ENCODE data around the gene PSENEN. TPM values are rescaled to one million over a fixed set of nuclear protein-coding genes. Genes with fewer than 3 reads are reported as not detected.

The PSENEN gene
- total RNA-seq, 1 experiment from 2014 or later = 106 TPM

DNA sequence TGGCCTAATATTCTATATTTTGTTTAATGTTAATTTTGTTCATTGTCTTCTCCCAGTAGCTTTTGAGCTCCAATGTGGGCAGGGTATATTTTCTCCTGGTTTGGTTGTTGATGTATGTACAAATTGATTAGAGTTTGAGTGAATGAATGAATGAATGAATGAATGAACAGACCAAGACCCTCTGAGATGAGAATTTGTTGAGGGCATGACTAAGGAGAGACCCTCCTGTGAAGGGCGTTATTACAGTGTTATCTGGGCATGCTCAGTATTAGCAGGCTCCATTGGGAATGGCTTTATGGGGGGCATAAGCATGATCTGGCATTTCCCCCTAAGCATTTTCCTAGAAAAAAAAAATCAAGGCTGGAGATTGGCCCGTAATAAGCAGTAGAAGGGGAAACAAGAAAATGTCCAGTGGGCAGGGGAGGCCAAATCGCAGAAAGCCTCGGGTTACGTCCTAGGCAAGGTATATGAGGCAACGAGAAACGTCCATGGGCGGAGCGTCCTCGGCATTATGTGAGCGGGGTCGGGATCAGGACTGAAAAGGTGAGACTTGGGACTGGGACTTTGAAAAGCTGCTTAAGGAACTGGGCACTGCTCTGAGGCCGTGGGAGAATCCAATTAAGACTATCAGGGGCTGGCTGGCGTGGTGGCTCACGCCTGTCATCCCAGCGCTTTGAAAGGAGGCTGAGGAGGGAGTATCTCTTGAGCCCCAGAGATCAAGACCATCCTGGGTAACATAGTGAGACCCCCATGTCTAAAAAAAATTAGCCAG, 29.0 kb downstream of the PSENEN start:
- POLR2A ChIA-PET (ENCODE audit: unreplicated experiment) = interaction anchor here (0.7 kb wide), 2 partner anchors 14 to 105 kb away, joined by 14 to 26 read pairs; no protein-coding TSS in a partner anchor
- CTCF ChIA-PET = no interaction called here
- no peaks in the 10 kb centered on the region for H3K9me2 ChIP-seq (ENCODE audit: insufficient read depth)
- no peaks in the 10 kb centered on the region for H3K79me2 ChIP-seq (ENCODE audit: low read depth)
- TF ChIP-seq CTCF (conservative IDR thresholded peaks at IDR 0.05) = no peak
- H3K36me3 ChIP-seq (ENCODE audit: low read depth) = no peaks in the 10 kb centered on the region
- no peaks in the 10 kb centered on the region for H3K4me1 ChIP-seq (replicated peaks; ENCODE audit: insufficient read depth)
- intact Hi-C loops (cut with micrococcal nuclease; ENCODE audit: unreplicated experiment) = no loop called here
- peaks cover 22% of the 10 kb centered on the region; the same call in 1 of the 2 replicates for H3F3A ChIP-seq (ENCODE audit: insufficient read depth, low read depth)
- H3K27me3 ChIP-seq (ENCODE audit: insufficient read depth, low read depth) = no peaks in the 10 kb centered on the region
- no peaks in the 10 kb centered on the region for H3K9me3 ChIP-seq (ENCODE audit: insufficient read depth, low read depth)
- no peak for DNase-seq
- H2AFZ ChIP-seq = no peak overlapping the region
- no peak overlapping the region for H3K27ac ChIP-seq
- H4K20me1 ChIP-seq (ENCODE audit: insufficient read depth) = no peaks in the 10 kb centered on the region
- no TSS peak for BruUV-seq (replicated peaks)
- H3K4me2 ChIP-seq = peak overlapping the region; percentile 35
- H3K4me3 ChIP-seq = peak overlapping the region; percentile 57; the same call in 1 of the 2 replicates

DNA sequence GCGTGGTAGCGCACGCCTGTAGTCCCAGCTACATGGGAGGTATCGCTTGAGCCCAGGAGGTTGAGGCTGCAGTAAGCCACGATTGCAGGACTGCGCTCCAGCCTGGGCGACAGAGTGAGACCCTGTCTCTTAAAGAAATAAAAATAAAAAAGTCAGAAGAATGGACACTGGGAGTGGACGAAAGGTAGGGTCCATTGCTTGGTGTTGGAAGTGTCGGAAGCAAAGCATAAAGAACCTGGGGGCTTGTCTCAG, 29.5 kb downstream of the PSENEN start:
- TF ChIP-seq EZH2 (IDR thresholded peaks at IDR 0.05; ENCODE audit: low read depth) = no peak
- TF ChIP-seq CTCF (conservative IDR thresholded peaks at IDR 0.05) = no peak
- H3K4me3 ChIP-seq = peak overlapping the region; percentile 57; the same call in 1 of the 2 replicates
- H3K4me2 ChIP-seq = peak overlapping the region; percentile 35
- no peaks in the 10 kb centered on the region for H3K9me2 ChIP-seq (ENCODE audit: insufficient read depth)
- ChIA-PET POLR2A (ENCODE audit: unreplicated experiment) (no interaction called here), CTCF (no interaction called here)
- no peak overlapping the region for H3K27ac ChIP-seq
- H3F3A ChIP-seq (ENCODE audit: insufficient read depth, low read depth) = peaks cover 22% of the 10 kb centered on the region; the same call in 1 of the 2 replicates
- H2AFZ ChIP-seq = no peak overlapping the region
- no peaks in the 10 kb centered on the region for H3K4me1 ChIP-seq (replicated peaks; ENCODE audit: insufficient read depth)
- H3K9me3 ChIP-seq (ENCODE audit: insufficient read depth, low read depth) = no peaks in the 10 kb centered on the region
- BruUV-seq (replicated peaks) = no TSS peak
- no peak for DNase-seq
- H3K79me2 ChIP-seq (ENCODE audit: low read depth) = no peaks in the 10 kb centered on the region
- no peaks in the 10 kb centered on the region for H3K36me3 ChIP-seq (ENCODE audit: low read depth)
- no peaks in the 10 kb centered on the region for H4K20me1 ChIP-seq (ENCODE audit: insufficient read depth)
- intact Hi-C loops (cut with micrococcal nuclease; ENCODE audit: unreplicated experiment) = no loop called here
- H3K27me3 ChIP-seq (ENCODE audit: insufficient read depth, low read depth) = no peaks in the 10 kb centered on the region

DNA sequence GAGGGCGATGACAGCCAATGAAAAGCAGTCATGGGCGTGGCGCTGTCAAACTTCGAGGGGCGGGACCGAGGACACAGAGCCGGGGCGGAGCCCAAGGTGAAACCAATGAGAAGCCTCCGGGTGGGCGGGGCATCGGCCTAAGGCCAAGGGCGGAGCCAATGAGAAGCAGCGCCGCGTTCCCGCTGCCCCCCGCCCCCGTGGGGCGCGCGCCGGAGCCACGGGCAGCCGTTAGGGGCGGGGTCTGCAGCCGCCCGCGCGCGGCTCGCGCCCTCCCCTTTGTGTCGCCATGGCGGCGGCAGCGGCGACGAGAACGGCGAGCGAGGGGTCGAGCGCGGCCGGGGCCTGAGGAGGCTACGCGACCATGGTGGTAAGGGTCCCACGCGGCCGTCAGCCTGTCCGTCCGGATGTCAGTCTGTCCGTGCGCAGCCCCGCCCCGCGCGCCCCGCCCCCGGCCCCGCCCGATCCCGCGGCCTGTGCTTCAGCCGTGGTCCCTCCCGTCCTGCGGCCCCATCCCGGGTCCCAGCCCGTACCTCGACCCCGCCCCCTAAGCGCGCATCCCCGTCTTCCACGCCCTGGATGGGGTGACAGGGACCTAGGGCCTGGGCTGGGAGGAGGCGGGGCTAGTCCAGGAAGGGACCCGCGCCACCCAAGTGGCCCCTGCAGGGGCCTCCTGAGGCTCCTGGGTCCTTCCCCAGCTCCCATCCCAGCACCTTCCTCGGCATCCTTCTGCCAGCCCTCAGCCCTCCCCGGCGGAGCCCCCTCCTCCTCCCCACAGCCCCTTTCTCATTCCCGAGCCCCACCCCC, 30.0 kb downstream of the PSENEN start, which contains the start of gene ARHGAP33:
Gene ARHGAP33, plus strand, starts transcription at position 267 of the 804 bp plus-strand sequence. Its CDS starts 95 bp downstream, at position 362.
- peak within 1 kb of the TSS; percentile 35 for H3K4me2 ChIP-seq
- peak; percentile 84 to 98 for DNase-seq
- no peaks in the 10 kb centered on the region for H3K9me2 ChIP-seq (ENCODE audit: insufficient read depth)
- intact Hi-C loops (cut with micrococcal nuclease; ENCODE audit: unreplicated experiment) = no loop called here
- TF ChIP-seq EZH2 (IDR thresholded peaks at IDR 0.05; ENCODE audit: low read depth) (no peak), CTCF (conservative IDR thresholded peaks at IDR 0.05) (no peak)
- no peaks in the 10 kb centered on the region for H3K4me1 ChIP-seq (replicated peaks; ENCODE audit: insufficient read depth)
- H3K27me3 ChIP-seq (ENCODE audit: insufficient read depth, low read depth) = no peaks in the 10 kb centered on the region
- no peaks in the 10 kb centered on the region for H3K9me3 ChIP-seq (ENCODE audit: insufficient read depth, low read depth)
- no peaks in the 10 kb centered on the region for H3K79me2 ChIP-seq (ENCODE audit: low read depth)
- no peaks in the 10 kb centered on the region for H3K36me3 ChIP-seq (ENCODE audit: low read depth)
- H2AFZ ChIP-seq = no peak within 1 kb of the TSS; the same call in 1 of the 2 replicates
- ChIA-PET CTCF (no interaction called here), POLR2A (ENCODE audit: unreplicated experiment) (no interaction called here)
- no peak within 1 kb of the TSS for H3K27ac ChIP-seq
- H4K20me1 ChIP-seq (ENCODE audit: insufficient read depth) = no peaks in the 10 kb centered on the region
- no TSS peak for BruUV-seq (replicated peaks)
- H3F3A ChIP-seq (ENCODE audit: insufficient read depth, low read depth) = peaks cover 18% of the 10 kb centered on the region; the same call in 1 of the 2 replicates
- peak within 1 kb of the TSS; percentile 57; the same call in 1 of the 2 replicates for H3K4me3 ChIP-seq

Measured in PC-9 (cell line).